KOPT-K1 (cell line): ENCODE measurements around the gene DCTN3.

Experiments
- H3K27ac ChIP-seq: fragments of 200-600 bp; sonication (generic); 2 replicates; pipeline ENCODE4 v1.5.1; 2016; ENCODE audit warnings: antibody characterized with exemption, mild to moderate bottlenecking, low read depth, low read length; ENCODE audit not compliant: poor library complexity, severe bottlenecking
- H3K36me3 ChIP-seq: fragments of 200-600 bp; sonication (generic); 2 replicates; pipeline ENCODE4 v1.5.1; 2017; ENCODE audit warnings: antibody characterized with exemption, mild to moderate bottlenecking, low read length, moderate library complexity; ENCODE audit not compliant: insufficient read depth
- H3K9me3 ChIP-seq: fragments of 200-600 bp; sonication (generic); 2 replicates; pipeline ENCODE4 v1.5.1; 2017; ENCODE audit warnings: antibody characterized with exemption, low read length, mild to moderate bottlenecking; ENCODE audit not compliant: insufficient read depth, poor library complexity, severe bottlenecking

DCTN3 gene

GRCh38 chr9:34591248-34591916, 28.9 kb downstream of the DCTN3 start:
- H3K36me3 ChIP-seq: no peaks in the 10 kb centered on the region
- no peaks in the 10 kb centered on the region for H3K9me3 ChIP-seq
- H3K27ac ChIP-seq: no peak overlapping the region

GRCh38 chr9:34590381-34591247, 29.7 kb downstream of the DCTN3 start:
- H3K27ac ChIP-seq: no peak overlapping the region
- H3K36me3 ChIP-seq: no peaks in the 10 kb centered on the region
- no peaks in the 10 kb centered on the region for H3K9me3 ChIP-seq

GRCh38 chr9:34589636-34590380, 30.5 kb downstream of the DCTN3 start, which contains the start of gene CNTFR:
CNTFR (minus strand) TSS chr9:34589724; CDS start chr9:34568981, 20,743 bp downstream.
- Histone ChIP-seq H3K9me3 (no peaks in the 10 kb centered on the region), H3K36me3 (no peaks in the 10 kb centered on the region), H3K27ac (no peak within 1 kb of the TSS)

GRCh38 chr9:34588671-34589635, 31.3 kb downstream of the DCTN3 start:
- H3K9me3 ChIP-seq: no peaks in the 10 kb centered on the region

GRCh38 chr9:34587271-34587670, 33.0 kb downstream of the DCTN3 start:
- Histone ChIP-seq H3K9me3 (no peaks in the 10 kb centered on the region), H3K36me3 (no peaks in the 10 kb centered on the region), H3K27ac (no peak overlapping the region)

More at GRCh38 chr9:34588671-34589635, 31.3 kb downstream of the DCTN3 start:
- H3K36me3 ChIP-seq: no peaks in the 10 kb centered on the region
- no peak overlapping the region for H3K27ac ChIP-seq

- H3K9me3 ChIP-seq: no peaks in the 10 kb centered on the region
- no peak overlapping the region for H3K27ac ChIP-seq
- no peaks in the 10 kb centered on the region for H3K36me3 ChIP-seq
Observed at GRCh38 chr9:34585946-34586669, 34.2 kb downstream of the DCTN3 start.

GRCh38 chr9:34584970-34585369, 35.3 kb downstream of the DCTN3 start:
- Histone ChIP-seq H3K27ac (no peak overlapping the region), H3K9me3 (no peaks in the 10 kb centered on the region), H3K36me3 (no peaks in the 10 kb centered on the region)

GRCh38 chr9:34582787-34583186, 37.5 kb downstream of the DCTN3 start:
- Histone ChIP-seq H3K36me3 (no peaks in the 10 kb centered on the region), H3K27ac (no peak overlapping the region)

GRCh38 chr9:34581318-34581717, 39.0 kb downstream of the DCTN3 start:
- no peaks in the 10 kb centered on the region for H3K9me3 ChIP-seq
- no peaks in the 10 kb centered on the region for H3K36me3 ChIP-seq
- H3K27ac ChIP-seq: no peak overlapping the region

More at GRCh38 chr9:34582787-34583186, 37.5 kb downstream of the DCTN3 start:
- no peaks in the 10 kb centered on the region for H3K9me3 ChIP-seq

GRCh38 chr9:34580358-34580757, 39.9 kb downstream of the DCTN3 start:
- Histone ChIP-seq H3K27ac (no peak overlapping the region), H3K36me3 (no peaks in the 10 kb centered on the region), H3K9me3 (no peaks in the 10 kb centered on the region)

GRCh38 chr9:34579808-34580163, 40.5 kb downstream of the DCTN3 start:
- Histone ChIP-seq H3K27ac (no peak overlapping the region), H3K9me3 (no peaks in the 10 kb centered on the region), H3K36me3 (no peaks in the 10 kb centered on the region)

GRCh38 chr9:34579104-34579807, 41.0 kb downstream of the DCTN3 start:
- Histone ChIP-seq H3K27ac (no peak overlapping the region), H3K36me3 (no peaks in the 10 kb centered on the region)

More at GRCh38 chr9:34579104-34579807, 41.0 kb downstream of the DCTN3 start:
- no peaks in the 10 kb centered on the region for H3K9me3 ChIP-seq
